ENCODE results near the gene BRCA2. TPM values are rescaled to one million over a fixed set of nuclear protein-coding genes. Genes with fewer than 3 reads are reported as not detected.

Gene BRCA2
- total RNA-seq, 2 experiments from 2014 or later = 1.9 to 2.4 TPM

DNA sequence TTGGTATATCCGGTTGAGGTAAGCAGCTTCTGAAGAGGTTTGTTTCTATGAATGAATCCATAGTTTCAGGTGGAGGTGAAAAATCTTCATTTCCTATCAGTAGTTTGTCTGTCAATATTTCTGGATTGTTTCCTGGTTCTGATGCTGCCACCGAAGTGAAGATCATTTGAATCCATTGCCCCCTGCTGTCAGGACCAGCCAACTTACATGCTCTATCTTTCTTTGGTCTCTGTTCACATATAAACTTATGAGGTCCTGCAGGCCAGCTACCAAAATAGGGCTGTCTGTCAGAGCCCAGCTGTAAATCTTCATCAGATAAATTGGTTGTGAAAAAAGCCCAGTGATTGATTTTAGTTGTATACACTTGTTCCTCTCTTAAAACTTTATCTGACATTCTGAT, 127.8 kb downstream of the BRCA2 start:
- ATAC-seq (ENCODE audit: poor library complexity) (peak; percentile 77), DNase-seq (peak in 11 of 14 experiments; percentile 9 to 76 (median 21))
- peaks cover 2% of the 10 kb centered on the region for H3K36me3 ChIP-seq (ENCODE audit: insufficient read depth, low read length)
- H3K36me3 Mint-ChIP-seq (ENCODE audit: low read depth) = peaks cover 14% of the 10 kb centered on the region
- no peak overlapping the region for H3K27ac Mint-ChIP-seq
- H3K4me3 ChIP-seq (ENCODE audit: low read length) = no peak overlapping the region
- H3K27me3 Mint-ChIP-seq = no peaks in the 10 kb centered on the region
- no peaks in the 10 kb centered on the region for H3K9me3 ChIP-seq (ENCODE audit: control insufficient read depth in 1 of 2, insufficient read depth in 1 of 2, low read length in 2 of 2)
- no peaks in the 10 kb centered on the region for H3K27me3 ChIP-seq (ENCODE audit: control insufficient read depth in 1 of 2, insufficient read depth in 2 of 2, low read length in 2 of 2)
- no peaks in the 10 kb centered on the region for H3K4me1 ChIP-seq (ENCODE audit: insufficient read depth, low read length)
- H3K27ac ChIP-seq (ENCODE audit: low read depth in 1 of 2, low read length in 2 of 2) = no peak overlapping the region
- ChIA-PET POLR2A (interaction anchor here (0.9 to 1.4 kb wide), 2 partner anchors 16 to 128 kb away, joined by 3 to 4 read pairs; partner anchors contain the start of genes BRCA2, N4BP2L1 and ZAR1L), CTCF (interaction anchor here (1.1 kb wide), 1 partner anchor 53 kb away, joined by 3 read pairs; no protein-coding TSS in a partner anchor)
- no peaks in the 10 kb centered on the region for H3K9me3 Mint-ChIP-seq
- H3K4me1 Mint-ChIP-seq (ENCODE audit: low read depth) = peaks cover 3% of the 10 kb centered on the region
- intact Hi-C loops (cut with DNase I, micrococcal nuclease) = loop anchor here (1.0 to 10.0 kb wide), 5 partner anchors 62 to 528 kb away; partner anchors contain the start of genes BRCA2 (in 1 of the 2) and ZAR1L (in 1 of the 2)
- no peak overlapping the region for H3K4me3 Mint-ChIP-seq
- TF ChIP-seq, protein P1, sequence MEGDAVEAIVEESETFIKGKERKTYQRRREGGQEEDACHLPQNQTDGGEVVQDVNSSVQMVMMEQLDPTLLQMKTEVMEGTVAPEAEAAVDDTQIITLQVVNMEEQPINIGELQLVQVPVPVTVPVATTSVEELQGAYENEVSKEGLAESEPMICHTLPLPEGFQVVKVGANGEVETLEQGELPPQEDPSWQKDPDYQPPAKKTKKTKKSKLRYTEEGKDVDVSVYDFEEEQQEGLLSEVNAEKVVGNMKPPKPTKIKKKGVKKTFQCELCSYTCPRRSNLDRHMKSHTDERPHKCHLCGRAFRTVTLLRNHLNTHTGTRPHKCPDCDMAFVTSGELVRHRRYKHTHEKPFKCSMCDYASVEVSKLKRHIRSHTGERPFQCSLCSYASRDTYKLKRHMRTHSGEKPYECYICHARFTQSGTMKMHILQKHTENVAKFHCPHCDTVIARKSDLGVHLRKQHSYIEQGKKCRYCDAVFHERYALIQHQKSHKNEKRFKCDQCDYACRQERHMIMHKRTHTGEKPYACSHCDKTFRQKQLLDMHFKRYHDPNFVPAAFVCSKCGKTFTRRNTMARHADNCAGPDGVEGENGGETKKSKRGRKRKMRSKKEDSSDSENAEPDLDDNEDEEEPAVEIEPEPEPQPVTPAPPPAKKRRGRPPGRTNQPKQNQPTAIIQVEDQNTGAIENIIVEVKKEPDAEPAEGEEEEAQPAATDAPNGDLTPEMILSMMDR (IDR thresholded peaks at IDR 0.05) = peak; percentile 53

- no peaks in the 10 kb centered on the region for H3K27me3 Mint-ChIP-seq
- no peak overlapping the region for H3K27ac Mint-ChIP-seq
Observed at GRCh38 chr13:32445461-32445860, 130.2 kb downstream of the BRCA2 start.

DNA sequence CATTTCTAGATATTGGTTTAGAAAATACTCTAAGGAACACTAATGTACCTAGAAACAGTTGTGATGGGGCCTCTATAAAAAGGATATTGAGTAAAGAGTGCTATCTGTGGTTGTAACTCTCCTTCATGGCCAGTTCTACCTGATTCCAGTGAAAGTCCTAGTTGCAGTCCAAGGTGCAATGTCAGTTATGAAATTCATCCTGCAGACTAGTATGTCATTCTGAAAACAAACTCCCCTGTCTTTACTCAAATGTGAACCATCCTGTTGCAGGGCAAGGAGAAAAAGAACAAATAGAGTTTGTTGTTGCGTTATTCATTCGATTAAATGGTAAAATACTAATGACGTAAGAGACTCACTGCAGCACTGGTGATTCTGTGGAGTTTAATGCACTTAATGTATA, 130.9 kb downstream of the BRCA2 start:
- peaks cover 2% of the 10 kb centered on the region for H3K36me3 ChIP-seq (ENCODE audit: insufficient read depth, low read length)
- H3K27ac ChIP-seq (ENCODE audit: low read depth in 1 of 2, low read length in 2 of 2) = no peak overlapping the region
- Mint-ChIP-seq H3K9me3 (no peaks in the 10 kb centered on the region), H3K36me3 (ENCODE audit: low read depth) (peaks cover 10% of the 10 kb centered on the region), H3K27me3 (no peaks in the 10 kb centered on the region), H3K27ac (no peak overlapping the region), H3K4me1 (ENCODE audit: low read depth) (peaks cover 3% of the 10 kb centered on the region), H3K4me3 (no peak overlapping the region)
- H3K9me3 ChIP-seq (ENCODE audit: control insufficient read depth in 1 of 2, insufficient read depth in 1 of 2, low read length in 2 of 2) = no peaks in the 10 kb centered on the region
- ATAC-seq (ENCODE audit: poor library complexity) (no peak), DNase-seq (no peak)
- TF ChIP-seq, protein P1 (IDR thresholded peaks at IDR 0.05) = no peak
- CTCF ChIA-PET = no interaction called here
- POLR2A ChIA-PET = no interaction called here
- intact Hi-C loops (cut with DNase I, micrococcal nuclease) = loop anchor here (5.0 to 10.0 kb wide), 2 partner anchors 531 to 534 kb away; no protein-coding TSS in a partner anchor
- no peaks in the 10 kb centered on the region for H3K4me1 ChIP-seq (ENCODE audit: insufficient read depth, low read length)
- no peak overlapping the region for H3K4me3 ChIP-seq (ENCODE audit: low read length)
- H3K27me3 ChIP-seq (ENCODE audit: control insufficient read depth in 1 of 2, insufficient read depth in 2 of 2, low read length in 2 of 2) = no peaks in the 10 kb centered on the region

More at GRCh38 chr13:32445461-32445860, 130.2 kb downstream of the BRCA2 start:
- H3K9me3 Mint-ChIP-seq = no peaks in the 10 kb centered on the region
- TF ChIP-seq, protein P1 (IDR thresholded peaks at IDR 0.05) = no peak
- ATAC-seq (ENCODE audit: poor library complexity) = no peak
- Histone ChIP-seq H3K4me1 (ENCODE audit: insufficient read depth, low read length) (no peaks in the 10 kb centered on the region), H3K36me3 (ENCODE audit: insufficient read depth, low read length) (peaks cover 2% of the 10 kb centered on the region), H3K27me3 (ENCODE audit: control insufficient read depth in 1 of 2, insufficient read depth in 2 of 2, low read length in 2 of 2) (no peaks in the 10 kb centered on the region), H3K27ac (ENCODE audit: low read depth in 1 of 2, low read length in 2 of 2) (no peak overlapping the region), H3K9me3 (ENCODE audit: control insufficient read depth in 1 of 2, insufficient read depth in 1 of 2, low read length in 2 of 2) (no peaks in the 10 kb centered on the region), H3K4me3 (ENCODE audit: low read length) (no peak overlapping the region)
- CTCF ChIA-PET = no interaction called here
- H3K4me3 Mint-ChIP-seq = no peak overlapping the region
- peaks cover 3% of the 10 kb centered on the region for H3K4me1 Mint-ChIP-seq (ENCODE audit: low read depth)
- POLR2A ChIA-PET = no interaction called here
- H3K36me3 Mint-ChIP-seq (ENCODE audit: low read depth) = peaks cover 5% of the 10 kb centered on the region
- no peak for DNase-seq
- intact Hi-C loops (cut with DNase I, micrococcal nuclease) = loop anchor here (5.0 to 10.0 kb wide), 2 partner anchors 531 to 533 kb away; no protein-coding TSS in a partner anchor
